Measurements from ENCODE around the gene CD109. TPM values are rescaled to one million over a fixed set of nuclear protein-coding genes. Genes with fewer than 3 reads are reported as not detected.
"Not testable (repeated sequence)": the region's sequence is repeated elsewhere in the genome, so short reads cannot be mapped to it uniquely, and the experiment has no call there.

The CD109 gene
- 12.7 TPM for polyA plus RNA-seq (ENCODE audit: insufficient read length)

DNA sequence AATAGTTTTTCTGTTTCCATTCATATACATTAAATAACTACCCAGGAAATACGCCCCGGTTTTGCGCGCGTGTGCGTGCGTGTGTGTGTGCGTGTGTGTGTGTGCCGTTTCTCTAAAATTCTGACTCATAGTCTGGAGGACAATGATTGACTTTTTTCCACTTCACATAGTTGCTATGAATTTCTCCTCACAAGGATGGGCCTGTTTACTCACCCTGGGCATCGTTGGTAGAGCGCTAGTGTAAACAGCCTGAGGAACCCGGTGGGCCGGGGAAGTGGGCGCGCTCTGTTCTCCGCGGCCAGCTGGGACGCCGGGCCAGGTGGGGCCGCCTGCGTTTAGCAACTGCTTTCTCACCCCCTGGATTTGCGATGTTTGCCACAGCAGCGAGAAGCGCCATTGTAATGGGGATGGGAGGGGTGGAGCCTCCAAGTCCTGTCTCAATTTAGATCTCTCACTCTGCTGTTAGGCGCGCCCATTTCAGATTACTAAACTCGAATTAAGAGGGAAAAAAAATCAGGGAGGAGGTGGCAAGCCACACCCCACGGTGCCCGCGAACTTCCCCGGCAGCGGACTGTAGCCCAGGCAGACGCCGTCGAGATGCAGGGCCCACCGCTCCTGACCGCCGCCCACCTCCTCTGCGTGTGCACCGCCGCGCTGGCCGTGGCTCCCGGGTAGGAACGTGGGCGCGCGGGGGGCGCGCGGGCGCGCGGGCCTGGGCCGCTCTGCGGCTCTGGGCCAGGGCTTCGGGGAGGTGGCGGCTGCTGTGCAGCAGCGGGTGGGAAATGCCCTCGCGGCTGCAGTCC lies at the start of gene CD109:
TSS of gene CD109 (plus strand) at position 585 of the 803 bp plus-strand sequence. CDS start at position 598, 13 bp downstream.
- DNase-seq (ENCODE audit: low read depth): no peak

DNA sequence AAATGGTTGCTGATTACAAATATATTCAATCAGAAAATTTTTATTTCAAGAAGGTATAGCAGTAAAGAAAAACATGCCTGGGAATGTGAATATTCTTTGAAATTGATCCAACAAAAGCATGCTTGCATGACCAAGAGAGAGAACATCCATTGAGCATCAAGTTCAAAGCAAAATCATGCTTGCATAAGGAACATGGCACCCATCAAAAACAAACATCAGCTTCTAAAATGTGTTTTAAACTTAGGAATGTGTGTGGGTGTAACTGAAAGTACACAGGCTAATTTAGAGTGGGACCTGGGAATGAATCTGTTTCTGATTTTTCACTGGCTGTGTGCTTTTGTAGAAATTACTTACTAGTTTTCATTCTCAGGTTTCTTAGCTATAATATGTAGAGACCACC lies 47.8 kb upstream of the CD109 start:
- no peak for DNase-seq (ENCODE audit: low read depth)

DNA sequence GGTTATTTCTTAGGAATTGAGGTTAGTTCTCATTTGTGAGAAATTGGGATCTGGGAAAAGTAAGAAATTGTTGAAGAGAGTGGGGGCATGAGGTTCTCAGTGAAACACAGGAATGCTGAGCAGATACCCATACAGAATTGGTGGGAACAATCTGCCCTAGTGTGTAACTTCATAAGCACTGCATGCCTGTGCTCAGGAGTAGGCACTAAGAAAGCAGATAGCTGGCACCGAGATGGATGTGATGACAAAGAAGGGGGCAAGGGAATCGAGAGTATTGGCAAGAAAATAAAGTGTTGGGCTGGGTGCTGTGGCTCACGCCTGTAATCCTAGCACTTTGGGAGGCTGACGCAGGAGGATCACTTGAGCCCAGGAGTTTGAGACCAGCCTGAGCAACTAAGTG lies 46.2 kb upstream of the CD109 start:
- DNase-seq (ENCODE audit: low read depth): no peak

DNA sequence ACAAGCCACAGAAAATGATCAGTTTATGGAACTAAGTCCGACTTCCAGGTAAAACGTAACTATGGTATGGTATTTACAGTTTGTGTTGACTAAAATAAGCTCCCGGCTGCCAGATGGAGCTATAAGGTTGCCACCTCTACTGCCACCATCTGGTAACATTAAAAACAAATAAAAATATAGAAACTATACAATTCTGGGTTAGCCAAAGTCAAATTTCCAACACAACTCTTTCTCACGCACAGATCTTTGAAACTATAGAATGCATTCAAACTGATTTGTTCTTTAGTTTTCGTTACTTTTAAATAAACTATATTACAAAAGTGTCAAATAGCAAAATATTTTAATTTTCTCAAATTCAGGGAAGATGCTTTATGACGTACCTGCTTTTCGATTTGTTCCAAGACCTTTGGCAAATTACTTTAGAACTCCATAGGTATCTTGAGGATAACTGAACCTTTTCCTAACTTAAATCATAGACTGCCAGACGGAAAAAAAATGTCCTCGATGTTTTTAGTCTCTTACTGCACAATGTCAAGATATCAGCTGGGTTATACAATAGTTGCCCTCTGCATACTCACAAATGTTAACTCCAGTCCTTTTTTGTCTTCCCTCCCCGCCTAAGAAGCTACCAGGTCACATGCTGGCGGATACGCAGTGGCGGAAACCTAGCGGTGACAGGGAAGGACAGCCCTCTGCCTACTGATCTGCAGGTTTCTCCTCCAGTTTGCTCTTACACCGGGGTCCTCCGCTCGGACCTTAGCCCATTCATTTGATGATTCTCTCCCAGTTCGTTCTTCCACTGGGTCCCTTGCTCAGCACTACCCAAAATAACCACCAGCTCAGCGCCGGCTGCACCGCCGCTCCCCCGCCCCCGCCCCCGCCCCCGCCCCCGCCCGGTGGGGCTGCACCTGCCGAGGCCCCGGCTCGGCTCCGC lies 43.1 kb upstream of the CD109 start:
- DNase-seq (ENCODE audit: low read depth): no peak

DNA sequence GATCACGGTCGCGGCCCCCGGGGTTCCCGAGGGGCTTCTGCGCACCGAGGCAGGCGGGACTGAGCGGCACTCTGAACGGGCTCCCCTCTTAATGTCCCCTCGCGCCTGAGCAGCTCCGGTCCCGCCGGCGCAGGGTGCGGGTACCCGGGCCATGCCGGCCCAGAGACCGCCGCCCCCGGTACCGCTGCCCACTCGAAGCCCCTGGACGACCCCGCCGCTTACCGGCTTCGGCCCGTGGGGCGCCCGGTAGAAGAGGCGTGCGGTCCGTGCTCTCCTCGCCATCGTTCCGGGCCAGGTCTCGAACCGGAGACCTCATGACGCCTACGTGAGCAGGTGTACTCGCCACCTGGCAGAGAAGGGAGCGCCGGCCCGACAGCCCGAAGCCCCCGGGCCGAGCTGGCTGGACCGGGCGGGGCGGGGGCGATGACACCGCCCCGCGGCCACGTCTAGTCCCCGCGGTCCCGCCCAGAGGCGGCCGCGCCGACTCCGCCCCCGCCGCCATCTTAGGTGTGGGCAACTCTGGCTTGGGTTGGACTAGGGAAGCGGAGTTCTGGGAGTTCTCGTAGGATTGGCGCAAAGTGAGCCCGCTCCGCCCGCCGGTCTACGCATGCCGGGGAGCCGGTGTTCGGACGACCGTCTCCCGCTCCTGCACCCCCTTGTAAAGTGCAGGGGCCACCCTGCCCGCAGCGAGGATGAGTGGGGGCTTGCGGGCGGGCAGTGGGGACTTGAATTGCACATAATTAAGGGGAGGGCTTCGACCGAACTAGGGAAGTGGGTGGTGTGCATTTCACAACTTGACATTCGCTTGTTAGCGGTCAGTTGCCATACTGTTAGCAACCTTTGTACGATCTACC lies 42.2 kb upstream of the CD109 start, which contains the start of gene SLC17A5:
TSS of gene SLC17A5 (minus strand) at position 422 of the 854 bp plus-strand sequence. CDS start at position 316, 106 bp downstream.
- no peak for DNase-seq (ENCODE audit: low read depth)

DNA sequence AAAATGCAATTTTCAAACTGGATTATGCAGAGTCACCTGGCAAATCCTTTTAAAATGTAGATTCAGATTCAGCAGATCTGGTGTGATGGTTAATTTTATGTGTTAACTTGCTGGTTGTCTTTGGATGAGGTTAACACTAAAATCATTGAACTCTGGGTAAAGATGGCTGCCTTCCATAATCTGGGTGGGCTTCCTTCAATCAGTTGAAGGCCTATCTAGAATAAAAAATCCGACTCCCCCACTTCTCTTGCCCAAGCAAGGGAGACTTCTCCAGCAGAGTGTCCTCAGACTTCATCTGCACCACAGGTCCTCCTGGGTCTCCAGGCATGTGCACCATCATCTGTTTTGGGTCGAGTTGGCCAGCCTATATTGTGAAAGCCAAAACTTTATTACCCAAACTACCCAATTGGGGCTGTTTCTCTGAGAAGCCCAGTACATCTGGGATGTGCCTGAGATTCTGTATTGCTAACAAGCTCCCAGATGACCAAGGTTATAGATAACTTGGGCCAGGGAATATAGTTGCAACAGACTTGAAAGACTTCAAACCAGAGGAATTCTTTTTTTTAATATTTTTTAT lies 40.6 kb upstream of the CD109 start:
- DNase-seq (ENCODE audit: low read depth): no peak

DNA sequence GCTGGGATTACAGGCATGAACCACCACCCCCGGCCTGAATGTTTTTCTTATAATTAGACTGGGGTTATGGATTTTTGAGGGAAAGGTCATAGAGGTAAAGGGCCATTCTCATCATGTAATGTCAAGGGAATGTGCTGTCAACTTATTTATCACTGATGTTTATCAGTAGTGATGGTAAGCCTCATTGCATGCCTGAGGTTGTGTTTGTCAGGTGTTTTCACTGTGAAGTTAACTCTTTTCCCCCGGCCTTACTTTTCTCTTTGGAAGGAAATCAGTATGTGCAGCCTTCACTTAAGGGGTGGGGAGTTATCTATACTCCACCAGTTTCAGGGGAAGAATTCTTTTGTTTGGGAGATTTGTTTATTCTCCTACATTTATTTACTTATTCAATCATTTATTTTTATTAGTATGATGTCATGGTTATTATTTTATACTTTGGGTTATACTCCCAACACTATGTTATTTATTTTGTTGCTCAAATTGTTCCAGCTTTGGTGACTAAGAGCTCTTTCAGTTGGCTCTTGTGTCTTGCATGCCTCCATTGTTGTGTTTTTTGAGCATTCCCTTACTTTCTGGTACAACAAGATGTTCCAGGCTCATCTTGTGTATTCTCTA lies 39.4 kb upstream of the CD109 start:
- DNase-seq (ENCODE audit: low read depth): no peak

DNA sequence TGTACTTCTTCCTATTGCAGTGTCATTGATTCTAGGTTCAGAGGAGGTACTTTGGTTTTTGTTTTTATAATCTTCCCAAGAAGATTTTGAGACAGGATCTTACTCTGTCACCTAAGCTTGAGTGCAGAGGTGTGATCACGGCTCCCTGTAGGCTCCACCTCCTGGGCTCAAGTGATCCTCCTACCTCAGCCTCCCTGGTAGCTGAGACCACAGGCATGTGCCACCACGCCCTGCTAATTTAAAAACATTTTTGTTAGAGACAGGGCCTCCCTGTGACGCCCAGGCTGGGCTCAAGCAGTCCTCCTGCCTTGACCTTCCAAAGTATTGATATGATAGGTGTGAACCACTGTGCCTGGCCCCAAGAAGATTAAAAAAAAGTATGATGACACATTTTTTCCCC lies 38.8 kb upstream of the CD109 start:
- no peak for DNase-seq (ENCODE audit: low read depth)

DNA sequence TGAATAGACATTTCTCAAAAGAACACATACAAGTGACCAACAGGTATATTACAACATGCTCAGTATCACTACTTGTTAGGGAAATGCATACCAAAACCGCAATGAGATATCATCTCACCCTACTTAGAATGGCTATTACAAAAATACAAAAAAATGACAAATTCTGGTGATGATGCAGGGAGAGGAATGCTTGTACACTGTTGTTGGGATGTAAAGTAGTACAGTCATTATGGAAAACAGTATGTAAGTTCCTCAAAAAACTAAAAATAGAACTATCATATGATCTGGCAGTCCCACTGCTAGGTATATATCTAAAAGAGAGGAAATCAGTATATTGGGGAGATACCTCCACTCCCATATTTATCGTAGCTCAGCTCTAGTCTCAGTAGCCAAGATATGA lies 31.3 kb upstream of the CD109 start:
- no peak for DNase-seq (ENCODE audit: low read depth)

DNA sequence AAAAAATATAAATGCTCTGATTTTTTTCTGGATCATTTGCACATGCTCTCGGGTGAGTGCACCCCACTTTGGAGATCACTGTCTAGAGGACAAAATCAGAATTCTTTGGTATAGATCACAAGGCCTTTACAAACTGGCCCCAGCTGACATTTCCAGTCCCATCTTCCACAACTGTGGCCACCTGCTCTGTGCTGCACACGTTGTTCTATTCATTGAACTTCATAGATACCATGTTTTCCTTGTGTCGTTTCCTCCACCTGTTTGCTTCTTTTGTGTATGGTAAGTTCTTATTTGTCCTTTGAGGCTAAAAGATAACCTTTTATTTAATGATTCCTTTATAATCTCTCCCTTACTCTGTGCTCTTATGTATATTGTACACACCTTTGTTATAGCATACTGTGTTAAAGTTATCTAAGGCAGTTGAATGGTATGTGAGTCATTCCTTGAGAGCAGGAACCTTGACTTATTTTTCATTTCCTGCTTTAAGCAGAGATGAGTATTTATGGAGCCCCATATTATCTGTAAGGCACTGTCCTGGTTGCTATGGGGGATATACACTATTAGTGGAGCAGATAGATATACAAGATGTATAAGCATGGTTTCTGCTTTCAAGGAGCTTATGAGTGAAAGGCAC lies 30.2 kb upstream of the CD109 start:
- DNase-seq (ENCODE audit: low read depth): no peak

DNA sequence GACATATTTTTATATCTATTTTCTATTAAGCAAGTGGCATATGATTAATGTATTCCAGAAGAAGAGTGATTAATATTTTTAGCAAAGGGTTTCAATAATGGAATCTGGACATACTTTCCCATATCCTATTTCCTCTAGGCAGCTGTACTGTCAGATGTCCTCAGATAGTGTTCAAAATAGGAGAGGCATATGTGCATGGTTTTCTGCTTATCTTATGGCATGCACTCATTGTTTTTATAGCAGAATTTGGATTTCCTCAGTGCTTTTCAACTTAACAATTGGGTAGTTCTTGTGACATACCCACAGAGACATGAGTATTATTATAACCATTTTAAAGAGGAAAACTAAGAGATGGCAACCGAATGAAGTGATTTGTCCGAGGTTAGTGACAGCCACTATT lies 29.6 kb upstream of the CD109 start:
- no peak for DNase-seq (ENCODE audit: low read depth)

DNA sequence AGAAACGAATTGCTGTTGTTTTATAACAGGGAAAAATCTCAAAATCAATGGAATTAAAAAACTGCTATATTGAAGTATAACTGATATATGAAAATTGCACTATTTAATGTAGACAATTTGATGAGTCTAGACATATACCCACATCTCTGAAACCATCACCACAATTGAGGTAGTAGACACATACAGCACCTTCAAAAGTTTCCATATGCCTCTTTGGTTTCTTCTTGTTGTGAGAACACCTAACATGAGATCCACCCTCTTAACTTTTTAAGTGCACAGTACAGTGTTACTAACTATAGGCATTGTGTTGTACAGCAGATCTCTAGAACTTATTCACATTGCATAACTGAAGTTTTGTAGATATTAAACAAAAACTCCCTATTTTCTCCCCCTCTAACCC lies 28.2 kb upstream of the CD109 start:
- no peak for DNase-seq (ENCODE audit: low read depth)

DNA sequence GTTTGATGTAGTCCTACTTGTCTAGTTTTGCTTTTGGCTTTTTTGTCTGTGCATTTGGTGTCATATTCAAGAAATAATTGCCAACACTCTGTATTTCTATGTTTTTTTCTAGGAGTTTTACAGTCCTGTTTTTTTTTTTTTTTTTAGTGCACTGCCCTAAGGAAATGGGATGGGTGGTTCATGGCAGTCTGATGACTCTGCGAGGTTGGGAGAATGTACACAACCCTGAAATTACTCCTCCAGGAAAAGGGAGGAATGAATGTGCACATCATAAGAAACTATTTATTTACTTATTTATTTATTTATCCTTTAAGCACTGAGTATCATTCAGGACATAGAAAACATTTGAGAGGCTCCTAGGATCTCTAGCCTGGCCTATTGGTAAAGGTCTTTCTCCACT lies 27.0 kb upstream of the CD109 start:
- no peak for DNase-seq (ENCODE audit: low read depth)

DNA sequence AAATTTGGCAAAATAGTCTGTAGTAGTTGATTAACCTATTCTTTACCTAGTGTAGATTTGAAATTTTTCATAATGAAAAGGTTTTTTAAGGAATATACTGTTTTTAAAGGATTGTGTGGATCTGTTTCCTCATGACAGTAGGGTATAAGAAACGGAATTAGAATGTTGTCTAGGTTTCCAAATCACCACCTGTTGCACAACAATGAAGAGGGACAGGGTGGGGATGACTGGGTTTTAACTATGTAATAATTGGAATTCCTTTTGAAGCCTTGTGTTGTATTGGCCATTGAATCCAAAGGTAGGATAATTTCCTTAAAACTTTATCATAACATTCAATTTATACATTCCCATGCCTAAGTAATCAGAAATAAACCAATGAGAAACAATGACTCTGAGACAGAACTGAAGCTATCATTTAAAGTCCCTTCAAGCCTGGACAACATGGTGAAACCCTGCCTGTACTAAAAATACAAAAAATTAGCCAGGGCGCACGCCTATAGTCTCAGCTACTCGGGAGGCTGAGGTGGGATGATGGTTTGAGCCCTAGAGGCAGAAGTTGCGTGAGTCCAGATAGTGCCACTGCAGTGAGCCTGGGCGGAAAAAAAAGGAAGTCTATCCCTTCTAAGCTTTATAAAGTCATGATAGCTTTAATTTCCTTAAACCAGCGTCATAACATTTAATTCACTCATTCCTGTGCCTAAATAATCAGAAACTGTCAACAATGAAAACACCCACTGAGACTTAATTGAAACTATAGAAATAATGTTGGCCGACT lies 23.9 kb upstream of the CD109 start:
- no peak for DNase-seq (ENCODE audit: low read depth)

DNA sequence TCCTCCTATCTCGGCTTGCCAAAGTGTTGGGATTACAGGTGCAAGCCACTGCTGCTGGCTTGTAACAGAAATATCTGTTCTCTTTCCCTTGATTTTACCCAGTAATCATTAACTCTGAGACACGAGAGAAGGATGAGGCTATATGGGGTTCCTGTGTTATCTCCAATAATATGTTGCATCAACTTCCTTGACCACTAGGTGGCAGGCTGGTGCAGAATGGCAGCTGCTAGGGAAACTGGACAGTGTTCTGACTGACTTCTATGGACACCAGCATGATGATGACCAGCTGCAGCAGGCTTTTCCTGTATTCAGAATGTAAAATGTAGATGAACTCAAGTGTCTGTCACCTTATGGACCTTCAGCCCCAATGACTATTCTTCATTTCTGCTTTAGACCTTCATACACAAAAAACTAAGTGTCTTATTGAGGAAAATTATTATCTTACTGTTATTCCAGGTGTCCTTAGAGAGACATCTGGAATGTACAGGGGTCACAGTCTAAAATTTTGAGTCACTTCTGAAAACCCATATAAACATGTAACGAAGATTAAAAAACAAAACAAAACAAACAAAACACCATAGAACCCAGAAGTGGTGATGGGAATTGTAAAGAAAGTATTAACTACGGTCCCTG lies 20.4 kb upstream of the CD109 start:
- peak; percentile 57 for DNase-seq (ENCODE audit: low read depth)

DNA sequence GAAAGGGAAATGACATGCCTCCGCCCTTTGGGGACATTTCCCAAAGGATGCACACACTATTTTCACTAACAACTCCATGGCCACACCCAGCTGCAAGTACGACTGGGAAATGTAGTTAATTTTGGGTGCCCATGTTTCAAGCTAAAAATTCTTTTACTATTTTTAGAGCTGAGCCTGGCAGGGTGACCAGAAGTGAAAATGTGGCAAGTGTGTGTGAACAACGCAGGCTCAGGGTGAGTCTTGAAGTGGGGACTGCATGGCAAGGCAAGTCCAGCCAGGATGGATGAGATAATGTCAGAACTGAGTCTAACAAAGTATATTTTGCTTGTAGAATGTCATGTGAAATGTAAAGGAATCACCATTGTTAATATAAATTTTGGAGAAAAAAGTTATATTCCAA lies 17.0 kb upstream of the CD109 start:
- no peak for DNase-seq (ENCODE audit: low read depth)

DNA sequence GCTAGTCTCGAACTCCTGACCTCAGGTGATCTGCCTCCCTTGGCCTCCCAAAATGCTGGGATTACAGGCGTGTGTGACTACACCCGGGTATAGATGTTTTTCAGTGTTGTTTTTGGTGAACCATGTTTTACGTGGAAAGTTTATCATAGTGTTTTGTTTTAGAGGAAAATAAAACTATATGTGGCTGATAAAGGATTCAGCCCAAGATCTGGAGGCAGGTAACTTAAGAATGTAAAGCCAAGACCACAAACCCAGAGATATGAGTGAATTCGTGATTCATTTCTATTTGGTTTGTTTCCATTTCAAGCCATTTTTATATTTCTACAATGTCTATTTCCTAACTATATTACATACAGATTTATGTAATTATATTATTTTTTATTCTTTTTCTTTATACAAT lies 16.2 kb upstream of the CD109 start:
- DNase-seq (ENCODE audit: low read depth): not testable (repeated sequence)

DNA sequence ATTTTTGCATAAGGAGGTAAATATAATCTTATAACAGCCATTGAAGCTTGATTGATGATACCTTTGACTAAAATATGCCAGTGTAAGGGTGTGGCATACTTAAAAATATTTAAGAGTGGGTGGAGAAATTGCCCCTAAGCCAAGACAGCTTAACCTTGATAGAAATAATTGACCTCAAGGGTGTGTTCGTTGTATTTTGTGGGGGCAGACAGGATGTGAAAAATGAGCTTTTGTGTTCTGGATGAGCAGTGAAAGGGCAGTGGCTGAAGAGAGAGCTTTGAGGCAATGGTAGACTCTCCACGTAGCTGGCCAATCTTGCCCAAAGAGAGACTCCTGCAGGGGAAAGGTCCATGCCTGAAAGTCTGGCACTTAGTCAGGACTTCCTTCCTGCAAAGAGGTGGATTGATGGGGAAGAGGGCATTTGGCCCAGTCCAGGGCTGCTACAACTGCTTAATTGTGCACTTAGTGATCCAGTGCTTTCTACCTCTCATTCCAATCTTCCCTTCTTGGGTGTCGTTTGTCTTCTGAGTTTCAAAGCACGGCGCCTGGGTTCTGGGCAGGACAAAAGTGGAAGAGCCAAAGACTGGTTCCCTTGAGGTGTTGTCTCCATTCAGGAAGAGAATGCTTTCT lies 15.6 kb upstream of the CD109 start:
- DNase-seq (ENCODE audit: low read depth): no peak

DNA sequence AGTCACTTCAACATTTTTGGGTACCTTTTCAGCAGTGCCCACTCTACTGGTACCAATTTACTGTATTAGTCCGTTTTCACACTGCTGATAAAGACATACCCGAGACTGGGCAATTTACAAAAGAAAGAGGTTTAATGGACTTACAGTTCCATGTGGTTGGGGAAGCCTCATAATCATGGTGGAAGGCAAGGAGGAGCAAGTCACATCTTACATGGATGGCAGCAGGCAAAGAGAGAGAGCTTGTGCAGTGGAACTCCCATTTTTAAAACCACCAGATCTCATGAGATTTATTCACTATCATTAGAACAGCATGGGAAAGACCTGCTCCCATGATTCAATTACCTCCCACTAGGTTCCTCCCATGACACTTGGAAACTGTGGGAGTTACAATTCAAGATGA lies 12.4 kb upstream of the CD109 start:
- DNase-seq (ENCODE audit: low read depth): not testable (repeated sequence)
